GM12891 (cell line): ENCODE results near the gene CDC45.

Experiments used
- PAX5 ChIP-seq: IDR thresholded peaks from 2 replicates; pipeline ENCODE4 v1.6.1; 2011; ENCODE audit warnings: low read length, moderate library complexity, mild to moderate bottlenecking; ENCODE audit not compliant: insufficient read depth, severe bottlenecking
- POLR2A ChIP-seq: IDR thresholded peaks from 2 replicates; pipeline ENCODE4 v1.6.1; 2011; ENCODE audit warnings: low read depth, low read length, control low read depth
- POLR2AphosphoS5 ChIP-seq: IDR thresholded peaks from 2 replicates; pipeline ENCODE4 v1.6.1; 2011; ENCODE audit warnings: low read depth, low read length, control low read depth
- SPI1 ChIP-seq: IDR thresholded peaks from 2 replicates; pipeline ENCODE4 v1.6.1; 2011; ENCODE audit warnings: low read depth, low read length, control low read depth
- TAF1 ChIP-seq: IDR thresholded peaks from 2 replicates; pipeline ENCODE4 v1.6.1; 2011; ENCODE audit warnings: low read depth, low read length, control low read depth

- TF ChIP-seq POLR2A = no peak
- TF ChIP-seq POLR2AphosphoS5 = no peak
- TF ChIP-seq TAF1 = no peak
- TF ChIP-seq SPI1 = no peak
- no peak for TF ChIP-seq PAX5
Observed at GRCh38 chr22:19523240-19524169, 43.8 kb downstream of the CDC45 start.
